Duodenal mucosa (tissue), 2 donors: ENCODE results near the gene VAV2.
A peak's percentile ranks its signal among the peaks of the same experiment; 100 is the strongest.

ENCODE experiments used
- H3K27ac ChIP-seq: one replicate; pipeline ENCODE4 v1.7.0; 2013; ENCODE audit warnings: low read depth, low read length
- H3K27me3 ChIP-seq, 2 donors: one replicate each; pipeline ENCODE4 v1.7.0; 2013; ENCODE audit warnings: low read length in 2 of 2, control low read depth in 1 of 2; ENCODE audit not compliant: insufficient read depth in 2 of 2, control insufficient read depth in 1 of 2
- H3K36me3 ChIP-seq, 2 donors: one replicate each; pipeline ENCODE4 v1.7.0; 2013; ENCODE audit warnings: low read length in 2 of 2, control low read depth in 1 of 2; ENCODE audit not compliant: insufficient read depth in 2 of 2, control insufficient read depth in 1 of 2
- H3K4me1 ChIP-seq, 2 donors: one replicate each; pipeline ENCODE4 v1.7.0; 2013; ENCODE audit warnings: low read length in 2 of 2, control low read depth in 1 of 2; ENCODE audit not compliant: insufficient read depth in 2 of 2, control insufficient read depth in 1 of 2
- H3K4me3 ChIP-seq, 2 donors: one replicate each; pipeline ENCODE4 v1.7.0; 2013; ENCODE audit warnings: low read length in 2 of 2, low read depth in 1 of 2
- H3K9ac ChIP-seq, 2 donors: one replicate each; pipeline ENCODE4 v1.7.0; 2013; ENCODE audit warnings: low read length in 2 of 2, low read depth in 1 of 2
- H3K9me3 ChIP-seq, 2 donors: one replicate each; pipeline ENCODE4 v1.7.0; 2013; ENCODE audit warnings: low read length in 2 of 2, control low read depth in 1 of 2; ENCODE audit not compliant: control insufficient read depth in 1 of 2

Gene VAV2

GRCh38 chr9:133853331-133853730 lies 138.8 kb downstream of the VAV2 start:
- no peak overlapping the region for H3K27ac ChIP-seq
- H3K36me3 ChIP-seq: peaks cover 4 to 5% of the 10 kb centered on the region in 2 donors
- no peak overlapping the region for H3K4me3 ChIP-seq
- peaks cover 19 to 28% of the 10 kb centered on the region in 2 donors for H3K4me1 ChIP-seq
- no peaks in the 10 kb centered on the region for H3K27me3 ChIP-seq
- H3K9me3 ChIP-seq: no peaks in the 10 kb centered on the region
- H3K9ac ChIP-seq: no peak overlapping the region

- no peaks in the 10 kb centered on the region for H3K9me3 ChIP-seq
- peaks cover 19 to 28% of the 10 kb centered on the region in 2 donors for H3K4me1 ChIP-seq
- H3K27me3 ChIP-seq: no peaks in the 10 kb centered on the region
- H3K27ac ChIP-seq: no peak overlapping the region
- peaks cover 4 to 5% of the 10 kb centered on the region in 2 donors for H3K36me3 ChIP-seq
- no peak overlapping the region for H3K4me3 ChIP-seq
- H3K9ac ChIP-seq: no peak overlapping the region
These were observed 139.7 kb downstream of the VAV2 start for GRCh38 chr9:133852431-133852830.

- Histone ChIP-seq H3K4me1 (peaks cover 19 to 28% of the 10 kb centered on the region in 2 donors), H3K4me3 (no peak overlapping the region), H3K36me3 (peaks cover 4 to 5% of the 10 kb centered on the region in 2 donors), H3K9me3 (no peaks in the 10 kb centered on the region), H3K27ac (no peak overlapping the region), H3K27me3 (no peaks in the 10 kb centered on the region), H3K9ac (no peak overlapping the region)
These were observed 140.4 kb downstream of the VAV2 start for GRCh38 chr9:133851693-133852092.

- no peak overlapping the region for H3K4me3 ChIP-seq
- no peaks in the 10 kb centered on the region for H3K27me3 ChIP-seq
- no peak overlapping the region for H3K27ac ChIP-seq
- H3K4me1 ChIP-seq: peaks cover 12 to 20% of the 10 kb centered on the region in 2 donors
- H3K9ac ChIP-seq: no peak overlapping the region
- no peaks in the 10 kb centered on the region for H3K9me3 ChIP-seq
- peaks cover 4 to 5% of the 10 kb centered on the region in 2 donors for H3K36me3 ChIP-seq
These were observed 141.2 kb downstream of the VAV2 start for GRCh38 chr9:133850937-133851336.

GRCh38 chr9:133850161-133850560 lies 142.0 kb downstream of the VAV2 start:
- Histone ChIP-seq H3K4me3 (no peak overlapping the region), H3K9ac (no peak overlapping the region), H3K9me3 (no peaks in the 10 kb centered on the region), H3K27me3 (no peaks in the 10 kb centered on the region), H3K4me1 (peaks cover 4 to 12% of the 10 kb centered on the region in 2 donors), H3K27ac (no peak overlapping the region), H3K36me3 (peaks cover 4 to 5% of the 10 kb centered on the region in 2 donors)

GRCh38 chr9:133849110-133849670 lies 142.9 kb downstream of the VAV2 start:
- Histone ChIP-seq H3K27ac (no peak overlapping the region), H3K4me1 (peaks cover 0 to 13% of the 10 kb centered on the region in 2 donors), H3K4me3 (no peak overlapping the region), H3K36me3 (peaks cover 4% of the 10 kb centered on the region in 2 donors), H3K9me3 (no peaks in the 10 kb centered on the region), H3K9ac (no peak overlapping the region), H3K27me3 (no peaks in the 10 kb centered on the region)

- peaks cover 0 to 4% of the 10 kb centered on the region in 2 donors for H3K36me3 ChIP-seq
- H3K9me3 ChIP-seq: no peaks in the 10 kb centered on the region
- no peak overlapping the region for H3K9ac ChIP-seq
- no peaks in the 10 kb centered on the region for H3K27me3 ChIP-seq
- H3K4me1 ChIP-seq: peaks cover 0 to 11% of the 10 kb centered on the region in 2 donors
- no peak overlapping the region for H3K27ac ChIP-seq
- no peak overlapping the region for H3K4me3 ChIP-seq
These were observed 143.5 kb downstream of the VAV2 start for GRCh38 chr9:133848471-133849109.

GRCh38 chr9:133846483-133847090 lies 145.5 kb downstream of the VAV2 start:
- H3K27me3 ChIP-seq: no peaks in the 10 kb centered on the region
- H3K9ac ChIP-seq: no peak overlapping the region
- H3K4me1 ChIP-seq: peaks cover 6 to 29% of the 10 kb centered on the region in 2 donors
- H3K4me3 ChIP-seq: no peak overlapping the region
- no peaks in the 10 kb centered on the region for H3K9me3 ChIP-seq
- H3K36me3 ChIP-seq: peaks cover 0 to 4% of the 10 kb centered on the region in 2 donors
- H3K27ac ChIP-seq: no peak overlapping the region

- Histone ChIP-seq H3K9me3 (no peaks in the 10 kb centered on the region), H3K4me1 (peaks cover 6 to 29% of the 10 kb centered on the region in 2 donors), H3K9ac (no peak overlapping the region), H3K27me3 (no peaks in the 10 kb centered on the region), H3K27ac (peak overlapping the region; percentile 56), H3K4me3 (no peak overlapping the region), H3K36me3 (peaks cover 0 to 4% of the 10 kb centered on the region in 2 donors)
These were observed 146.7 kb downstream of the VAV2 start for GRCh38 chr9:133845440-133845839.

GRCh38 chr9:133844881-133845410 lies 147.2 kb downstream of the VAV2 start:
- no peaks in the 10 kb centered on the region for H3K9me3 ChIP-seq
- no peaks in the 10 kb centered on the region for H3K27me3 ChIP-seq
- H3K36me3 ChIP-seq: peaks cover 0 to 4% of the 10 kb centered on the region in 2 donors
- H3K4me3 ChIP-seq: no peak overlapping the region
- no peak overlapping the region for H3K9ac ChIP-seq
- peaks cover 6 to 29% of the 10 kb centered on the region in 2 donors for H3K4me1 ChIP-seq
- H3K27ac ChIP-seq: peak overlapping the region; percentile 42
